OCI-LY1 (cell line): ENCODE data around the gene HOXD3.

Experiments
- H2AFZ ChIP-seq: fragments of 200-600 bp; sonication (generic), shearing (Covaris generic); 2 replicates; pipeline ENCODE4 v1.6.0; 2014; ENCODE audit warnings: antibody characterized with exemption, mild to moderate bottlenecking, low read length
- H3F3A ChIP-seq: fragments of 200-600 bp; sonication (generic), shearing (Covaris generic); 2 replicates; pipeline ENCODE4 v1.6.0; 2014; ENCODE audit warnings: mild to moderate bottlenecking, antibody characterized with exemption, low read length, moderate library complexity; ENCODE audit not compliant: insufficient read depth
- H3K27ac ChIP-seq: fragments of 200-600 bp; sonication (generic); 2 replicates; pipeline ENCODE4 v1.5.1; 2014; ENCODE audit warnings: low read length, mixed run types, mild to moderate bottlenecking, low read depth; ENCODE audit not compliant: poor library complexity, severe bottlenecking
- H3K27me3 ChIP-seq: fragments of 200-600 bp; sonication (generic); 2 replicates; pipeline ENCODE4 v1.6.0; 2014; ENCODE audit warnings: antibody characterized with exemption, mild to moderate bottlenecking, low read length, moderate library complexity; ENCODE audit not compliant: insufficient read depth
- H3K36me3 ChIP-seq: fragments of 200-600 bp; sonication (generic); 2 replicates; pipeline ENCODE4 v1.6.1; 2014; ENCODE audit warnings: mild to moderate bottlenecking, antibody characterized with exemption, low read length, moderate library complexity, mixed read lengths; ENCODE audit not compliant: insufficient read depth
- H3K4me1 ChIP-seq: fragments of 200-600 bp; sonication (generic); 2 replicates; pipeline ENCODE4 v1.5.1; 2014; ENCODE audit warnings: mild to moderate bottlenecking, low read length, moderate library complexity; ENCODE audit not compliant: insufficient read depth, severe bottlenecking
- H3K4me2 ChIP-seq: fragments of 200-600 bp; sonication (generic), shearing (Covaris generic); 2 replicates; pipeline ENCODE4 v1.6.1; 2014; ENCODE audit warnings: low read length
- H3K4me3 ChIP-seq: fragments of 200-600 bp; sonication (generic); 2 replicates; pipeline ENCODE4 v1.5.1; 2014; ENCODE audit warnings: low read length, low read depth, mild to moderate bottlenecking, mixed read lengths; ENCODE audit not compliant: poor library complexity, severe bottlenecking
- H3K79me2 ChIP-seq: fragments of 200-600 bp; shearing (Covaris generic); 2 replicates; pipeline ENCODE4 v1.6.1; 2016; ENCODE audit warnings: mixed run types, low read length, mixed read lengths; ENCODE audit not compliant: insufficient read depth
- H3K9ac ChIP-seq: fragments of 200-600 bp; sonication (generic), shearing (Covaris generic); 2 replicates; pipeline ENCODE4 v1.6.1; 2014; ENCODE audit warnings: mild to moderate bottlenecking, low read length, mixed read lengths
- H3K9me2 ChIP-seq: fragments of 200-600 bp; sonication (generic), shearing (Covaris generic); 2 replicates; pipeline ENCODE4 v1.6.1; 2014; ENCODE audit warnings: low read depth, mild to moderate bottlenecking, low read length, mixed read lengths
- H3K9me3 ChIP-seq: fragments of 200-600 bp; shearing (Covaris generic); 2 replicates; pipeline ENCODE4 v1.6.1; 2014; ENCODE audit warnings: low read length, mixed read lengths
- H4K20me1 ChIP-seq: fragments of 200-600 bp; sonication (generic), shearing (Covaris generic); 2 replicates; pipeline ENCODE4 v1.6.0; 2016; ENCODE audit warnings: mild to moderate bottlenecking, low read length; ENCODE audit not compliant: insufficient read depth
- EZH2 ChIP-seq: fragments of 200-600 bp; sonication (generic), shearing (Covaris generic); IDR thresholded peaks from 2 replicates; pipeline ENCODE4 v1.8.0; 2017; ENCODE audit warnings: borderline replicate concordance, mixed run types, mild to moderate bottlenecking, antibody characterized with exemption, low read length, moderate library complexity, mixed read lengths
- TF ChIP-seq, protein P1 (sequence below): fragments of 200-600 bp; sonication (generic), shearing (Covaris generic); IDR thresholded peaks from 2 replicates; pipeline ENCODE4 v1.5.1; 2017; ENCODE audit warnings: mild to moderate bottlenecking, antibody characterized with exemption, low read length, moderate library complexity, mixed read lengths

HOXD3 gene

DNA sequence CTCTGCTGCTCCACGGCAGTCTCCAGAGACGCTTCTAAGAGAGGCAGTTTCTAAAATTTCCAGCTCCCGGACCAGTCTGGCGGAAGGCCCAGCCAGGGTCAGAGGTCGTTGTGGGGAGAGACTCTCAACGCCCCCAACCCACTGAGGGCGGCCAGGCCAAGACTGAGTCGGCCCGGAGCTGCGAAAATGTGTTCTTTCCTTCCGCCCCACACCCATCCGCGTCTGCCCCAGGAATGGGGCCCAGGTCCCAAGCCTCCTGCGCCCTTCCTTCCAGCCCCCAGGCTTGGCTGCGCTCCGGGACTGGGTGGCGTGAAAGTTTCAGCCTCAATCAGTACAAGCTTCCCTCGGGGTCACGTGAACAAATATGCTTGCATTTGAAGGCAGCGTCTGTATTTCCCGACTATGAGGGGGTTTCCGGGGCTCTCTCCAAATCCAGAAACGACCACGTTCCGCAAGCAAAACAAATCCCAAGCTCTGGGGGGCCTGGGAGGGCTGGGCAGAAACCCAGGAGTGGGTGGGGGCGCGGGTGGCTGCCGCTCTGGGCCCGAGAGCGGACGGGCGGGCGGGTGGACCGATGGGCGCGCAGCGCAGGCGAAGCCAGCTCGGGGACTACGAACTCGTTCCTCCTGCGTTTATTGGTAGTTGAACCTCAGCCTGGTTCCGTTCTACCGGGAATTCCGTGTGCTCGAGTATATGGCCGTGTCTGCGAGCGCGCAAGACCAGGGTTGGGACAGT is 3.3 kb downstream of the HOXD3 start:
- H3K27me3 ChIP-seq, result peaks cover 5% of the 10 kb centered on the region; the same call in 1 of the 2 replicates

DNA sequence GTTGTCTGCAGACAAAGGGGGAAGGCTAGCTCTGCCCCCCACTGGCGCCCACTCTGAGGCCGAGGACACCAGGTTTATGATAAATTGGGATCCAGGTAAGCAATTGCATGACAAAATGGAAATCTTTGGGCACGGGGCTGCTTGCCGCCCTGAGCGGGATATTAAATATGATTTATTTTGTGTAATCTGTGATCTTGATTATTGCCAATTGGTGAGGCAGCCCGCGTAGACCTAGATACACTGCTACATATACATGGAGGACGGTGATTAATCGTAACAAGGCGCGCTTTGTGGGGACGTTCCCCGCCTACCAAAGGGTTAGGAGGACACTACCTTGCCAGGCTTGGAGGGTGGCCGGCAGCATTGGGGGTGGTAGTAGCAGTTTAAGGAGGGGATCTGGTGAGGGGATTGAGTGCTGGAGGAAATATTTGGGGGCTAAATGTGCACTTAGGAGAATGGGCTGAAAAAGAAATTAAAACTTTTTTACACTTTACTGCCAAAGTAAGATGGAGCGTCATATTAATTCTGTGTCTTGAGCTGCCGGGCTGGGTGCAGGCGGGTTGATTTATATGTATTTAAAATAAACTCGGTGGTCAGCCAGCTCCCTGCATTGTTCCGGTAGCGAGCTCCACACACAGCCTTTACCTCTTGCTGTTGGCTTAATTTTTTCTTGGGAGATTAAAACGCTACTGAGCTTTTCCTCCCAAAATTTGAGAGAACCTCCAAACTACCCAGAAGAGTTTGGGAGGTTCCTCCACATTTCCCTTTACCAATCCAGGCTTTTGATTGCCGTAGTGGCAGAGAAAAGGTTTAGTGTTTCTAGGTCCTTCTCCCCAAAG is 4.1 kb downstream of the HOXD3 start:
- no peak overlapping the region for H3K9ac ChIP-seq
- H2AFZ ChIP-seq, result no peak overlapping the region
- TF ChIP-seq, protein P1, sequence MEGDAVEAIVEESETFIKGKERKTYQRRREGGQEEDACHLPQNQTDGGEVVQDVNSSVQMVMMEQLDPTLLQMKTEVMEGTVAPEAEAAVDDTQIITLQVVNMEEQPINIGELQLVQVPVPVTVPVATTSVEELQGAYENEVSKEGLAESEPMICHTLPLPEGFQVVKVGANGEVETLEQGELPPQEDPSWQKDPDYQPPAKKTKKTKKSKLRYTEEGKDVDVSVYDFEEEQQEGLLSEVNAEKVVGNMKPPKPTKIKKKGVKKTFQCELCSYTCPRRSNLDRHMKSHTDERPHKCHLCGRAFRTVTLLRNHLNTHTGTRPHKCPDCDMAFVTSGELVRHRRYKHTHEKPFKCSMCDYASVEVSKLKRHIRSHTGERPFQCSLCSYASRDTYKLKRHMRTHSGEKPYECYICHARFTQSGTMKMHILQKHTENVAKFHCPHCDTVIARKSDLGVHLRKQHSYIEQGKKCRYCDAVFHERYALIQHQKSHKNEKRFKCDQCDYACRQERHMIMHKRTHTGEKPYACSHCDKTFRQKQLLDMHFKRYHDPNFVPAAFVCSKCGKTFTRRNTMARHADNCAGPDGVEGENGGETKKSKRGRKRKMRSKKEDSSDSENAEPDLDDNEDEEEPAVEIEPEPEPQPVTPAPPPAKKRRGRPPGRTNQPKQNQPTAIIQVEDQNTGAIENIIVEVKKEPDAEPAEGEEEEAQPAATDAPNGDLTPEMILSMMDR, result no peak
- TF ChIP-seq EZH2, result no peak
- H3K9me2 ChIP-seq, result no peaks in the 10 kb centered on the region
- H3K4me3 ChIP-seq, result no peak overlapping the region
- H3F3A ChIP-seq, result no peaks in the 10 kb centered on the region
- H3K27me3 ChIP-seq, result peaks cover 5% of the 10 kb centered on the region; the same call in 1 of the 2 replicates
- H3K27ac ChIP-seq, result no peak overlapping the region
- no peaks in the 10 kb centered on the region for H3K9me3 ChIP-seq
- H4K20me1 ChIP-seq, result no peaks in the 10 kb centered on the region
- no peak overlapping the region for H3K4me2 ChIP-seq
- H3K4me1 ChIP-seq, result no peaks in the 10 kb centered on the region
- no peaks in the 10 kb centered on the region for H3K79me2 ChIP-seq
- no peaks in the 10 kb centered on the region for H3K36me3 ChIP-seq

More for the DNA sequence above, 3.3 kb downstream of the HOXD3 start:
- Histone ChIP-seq H3K9me3 (no peaks in the 10 kb centered on the region), H3K79me2 (no peaks in the 10 kb centered on the region), H3K27ac (no peak overlapping the region), H2AFZ (no peak overlapping the region), H3K36me3 (no peaks in the 10 kb centered on the region), H3K4me1 (no peaks in the 10 kb centered on the region), H3K9me2 (no peaks in the 10 kb centered on the region), H3F3A (no peaks in the 10 kb centered on the region), H3K4me2 (no peak overlapping the region), H4K20me1 (no peaks in the 10 kb centered on the region), H3K9ac (no peak overlapping the region), H3K4me3 (no peak overlapping the region)
- no peak for TF ChIP-seq EZH2
- TF ChIP-seq, protein P1, result no peak

- Histone ChIP-seq H3K9me2 (no peaks in the 10 kb centered on the region), H3K36me3 (no peaks in the 10 kb centered on the region), H3K9ac (no peak overlapping the region), H3K9me3 (no peaks in the 10 kb centered on the region), H3K4me3 (no peak overlapping the region), H3K4me1 (no peaks in the 10 kb centered on the region), H3K27ac (no peak overlapping the region), H3K79me2 (no peaks in the 10 kb centered on the region), H4K20me1 (no peaks in the 10 kb centered on the region), H2AFZ (no peak overlapping the region), H3K4me2 (no peak overlapping the region), H3K27me3 (peaks cover 5% of the 10 kb centered on the region; the same call in 1 of the 2 replicates), H3F3A (no peaks in the 10 kb centered on the region)
- TF ChIP-seq, protein P1, result no peak
- no peak for TF ChIP-seq EZH2
Observed at GRCh38 chr2:176161825-176162626, 4.9 kb downstream of the HOXD3 start.
